H1 (cell line): ENCODE data around the gene TRMT61A. TPM values are rescaled to one million over a fixed set of nuclear protein-coding genes. Genes with fewer than 3 reads are reported as not detected.

ENCODE experiments used
- CTCF ChIA-PET: fragments of 300-600 bp; sonication (Branson Sonifier 250); formaldehyde crosslinking; loops from one replicate; lab custom pipeline; 2021; ENCODE audit not compliant: partially characterized antibody; lab: Charles Lee
- POLR2A ChIA-PET: fragments of 300-600 bp; sonication (Branson Sonifier 250); formaldehyde crosslinking; loops from one replicate; lab custom pipeline; 2021; ENCODE audit warnings: inconsistent platforms; ENCODE audit not compliant: partially characterized antibody; lab: Charles Lee
- DNase-seq, 2 experiments: peaks; one replicate each; pipeline versions ENCODE4 v3.0.0 to v3.0.0-alpha.2; 2010 to 2022; ENCODE audit warnings: low spot score in 2 of 2, low read depth in 1 of 2, mixed read lengths in 1 of 2
- FAIRE-seq: peaks from 2 replicates; lab custom pipeline; 2011; peaks lifted over from hg19 to GRCh38; lab: Jason Lieb, UNC
- H2AFZ ChIP-seq: 2 replicates; pipeline ENCODE4 v1.8.1; 2012; ENCODE audit warnings: low read length, inconsistent platforms
- H2AK5ac ChIP-seq: 2 replicates; pipeline ENCODE4 v1.6.1; 2013; ENCODE audit warnings: low read depth, low read length
- H2BK120ac ChIP-seq: replicated peaks from 2 replicates; pipeline ENCODE3; 2013; ENCODE audit warnings: low read depth, low read length, inconsistent platforms
- H2BK12ac ChIP-seq: 2 replicates; pipeline ENCODE4 v1.6.1; 2013; ENCODE audit warnings: low read depth, low read length
- H2BK15ac ChIP-seq: 2 replicates; pipeline ENCODE4 v1.6.1; 2013; ENCODE audit warnings: low read length
- H2BK20ac ChIP-seq: 2 replicates; pipeline ENCODE4 v1.6.1; 2013; ENCODE audit warnings: low read length
- H2BK5ac ChIP-seq: 2 replicates; pipeline ENCODE4 v1.6.1; 2013; ENCODE audit warnings: low read depth, low read length
- H3K14ac ChIP-seq: 2 replicates; pipeline ENCODE4 v1.6.1; 2013; ENCODE audit warnings: inconsistent platforms; ENCODE audit not compliant: insufficient read length
- H3K18ac ChIP-seq: 2 replicates; pipeline ENCODE4 v1.6.1; 2013; ENCODE audit warnings: low read length; ENCODE audit errors: extremely low read depth
- H3K23ac ChIP-seq: 2 replicates; pipeline ENCODE4 v1.6.1; 2013; ENCODE audit warnings: inconsistent platforms; ENCODE audit not compliant: insufficient read length
- H3K23me2 ChIP-seq: 2 replicates; pipeline ENCODE4 v1.6.1; 2013; ENCODE audit warnings: low read depth, low read length
- H3K27ac ChIP-seq: 2 replicates; pipeline ENCODE4 v1.6.1; 2011; ENCODE audit warnings: low read depth, low read length, inconsistent platforms
- H3K27me3 ChIP-seq, 4 experiments: replicated peaks in 1 of 4; 1 replicate in 1 of 4; 2 replicates in 3 of 4; pipeline versions ENCODE4 v1.6.1 to v1.8.1; 2011 to 2013; ENCODE audit warnings: low read length in 3 of 4, mild to moderate bottlenecking in 3 of 4, inconsistent platforms in 2 of 4, mixed read lengths in 2 of 4, moderate library complexity in 1 of 4; ENCODE audit not compliant: control insufficient read depth in 3 of 4, insufficient read depth in 3 of 4; ENCODE audit errors: extremely low read depth in 1 of 4
- H3K36me3 ChIP-seq, 4 experiments: 2 replicates each; pipeline versions ENCODE4 v1.6.1 to v1.8.1; 2011 to 2013; ENCODE audit warnings: mild to moderate bottlenecking in 4 of 4, low read length in 3 of 4, moderate library complexity in 2 of 4, control low read depth in 1 of 4, inconsistent platforms in 1 of 4; ENCODE audit not compliant: insufficient read depth in 4 of 4, control insufficient read depth in 2 of 4
- H3K4ac ChIP-seq: replicated peaks from 2 replicates; pipeline ENCODE3; 2013; ENCODE audit warnings: low read length, low read depth, mixed read lengths, inconsistent platforms; ENCODE audit not compliant: insufficient read length
- H3K4me1 ChIP-seq, 4 experiments: replicated peaks in 1 of 4; 1 replicate in 1 of 4; 2 replicates in 3 of 4; pipeline versions ENCODE4 v1.6.1 to v1.8.1; 2011 to 2013; ENCODE audit warnings: low read length in 3 of 4, inconsistent platforms in 2 of 4, mixed read lengths in 1 of 4; ENCODE audit not compliant: insufficient read depth in 4 of 4, control insufficient read depth in 3 of 4
- H3K4me2 ChIP-seq, 2 experiments: 2 replicates each; pipeline versions ENCODE4 v1.6.1 to v1.8.1; 2011 to 2013; ENCODE audit warnings: low read depth in 2 of 2, low read length in 2 of 2, control low read depth in 1 of 2, inconsistent platforms in 1 of 2, mild to moderate bottlenecking in 1 of 2; ENCODE audit not compliant: insufficient read depth in 1 of 2
- H3K4me3 ChIP-seq, 4 experiments: fragments of 200-600, 300-600 bp in 1 of 4; sonication (generic), shearing (Covaris generic), sonication (Bioruptor Twin) in 1 of 4; 2 replicates each; pipeline versions ENCODE4 v1.5.1 to v1.8.1; 2011 to 2016; ENCODE audit warnings: low read length in 4 of 4, low read depth in 3 of 4, control low read depth in 2 of 4, inconsistent platforms in 2 of 4, mild to moderate bottlenecking in 2 of 4, mixed read lengths in 1 of 4, moderate library complexity in 1 of 4; ENCODE audit not compliant: insufficient read depth in 2 of 4; ENCODE audit errors: extremely low read depth in 1 of 4
- H3K56ac ChIP-seq: replicated peaks from 2 replicates; pipeline ENCODE3; 2013; ENCODE audit warnings: low read depth, mild to moderate bottlenecking, mixed read lengths, low read length, inconsistent platforms; ENCODE audit not compliant: insufficient read length
- H3K79me1 ChIP-seq: 2 replicates; pipeline ENCODE4 v1.6.1; 2013; ENCODE audit warnings: low read depth, low read length, control low read depth
- H3K79me2 ChIP-seq, 2 experiments: 2 replicates each; pipeline versions ENCODE4 v1.6.1 to v1.8.1; 2012 to 2013; ENCODE audit warnings: low read length in 2 of 2, mild to moderate bottlenecking in 2 of 2, inconsistent platforms in 1 of 2; ENCODE audit not compliant: insufficient read depth in 2 of 2, control insufficient read depth in 1 of 2
- H3K9ac ChIP-seq, 4 experiments: replicated peaks in 1 of 4; 1 replicate in 1 of 4; 2 replicates in 3 of 4; pipeline versions ENCODE4 v1.6.1 to v1.8.1; 2011 to 2013; ENCODE audit warnings: low read depth in 3 of 4, low read length in 3 of 4, control low read depth in 2 of 4, mild to moderate bottlenecking in 2 of 4, moderate library complexity in 2 of 4, inconsistent platforms in 1 of 4; ENCODE audit errors: extremely low read depth in 1 of 4
- H3K9me3 ChIP-seq, 2 experiments: 2 replicates each; pipeline versions ENCODE4 v1.6.1 to v1.8.1; 2012 to 2013; ENCODE audit warnings: mild to moderate bottlenecking in 2 of 2, moderate library complexity in 2 of 2, control low read depth in 1 of 2, inconsistent platforms in 1 of 2, low read depth in 1 of 2, low read length in 1 of 2, mixed read lengths in 1 of 2; ENCODE audit not compliant: insufficient read depth in 2 of 2
- H4K20me1 ChIP-seq, 2 experiments: replicated peaks in 1 of 2; 2 replicates each; pipeline versions ENCODE3 to v1.8.1; 2011 to 2013; ENCODE audit warnings: inconsistent platforms in 2 of 2, low read length in 2 of 2, mild to moderate bottlenecking in 1 of 2; ENCODE audit not compliant: insufficient read depth in 2 of 2, control insufficient read depth in 1 of 2
- H4K5ac ChIP-seq: 2 replicates; pipeline ENCODE4 v1.6.1; 2013; ENCODE audit warnings: low read length, low read depth, mixed read lengths, inconsistent platforms; ENCODE audit not compliant: insufficient read length
- H4K8ac ChIP-seq: 2 replicates; pipeline ENCODE4 v1.8.0; 2013; ENCODE audit warnings: mild to moderate bottlenecking, moderate library complexity, low read length, inconsistent platforms; ENCODE audit not compliant: insufficient read depth; ENCODE audit errors: extremely low read depth
- H4K91ac ChIP-seq: replicated peaks from 2 replicates; pipeline ENCODE3; 2013; ENCODE audit warnings: low read length, mixed read lengths, inconsistent platforms; ENCODE audit not compliant: insufficient read length
- CEBPB ChIP-seq: IDR thresholded peaks from 2 replicates; pipeline ENCODE4 v1.6.1; 2012; ENCODE audit warnings: low read depth, low read length
- CTBP2 ChIP-seq: IDR thresholded peaks from 2 replicates; pipeline ENCODE4 v1.7.0; 2011; ENCODE audit warnings: borderline replicate concordance, mild to moderate bottlenecking, moderate library complexity, mixed read lengths, low read length; ENCODE audit not compliant: insufficient read depth, insufficient read length
- E2F6 ChIP-seq: IDR thresholded peaks from 2 replicates; pipeline ENCODE4 v1.6.1; 2012; ENCODE audit warnings: inconsistent platforms
- HDAC2 ChIP-seq, 2 experiments: fragments of 300-600 bp in 1 of 2; sonication (generic) in 1 of 2; IDR thresholded peaks; 2 replicates each; pipeline ENCODE4 v1.6.1; 2011 to 2012; ENCODE audit warnings: low read depth in 2 of 2, low read length in 2 of 2, mild to moderate bottlenecking in 2 of 2, moderate library complexity in 2 of 2, borderline replicate concordance in 1 of 2, inconsistent platforms in 1 of 2
- SAP30 ChIP-seq: fragments of 300-600 bp; sonication (generic); IDR thresholded peaks from 2 replicates; pipeline ENCODE4 v1.7.1; 2012; ENCODE audit warnings: low read length, moderate library complexity, mild to moderate bottlenecking, inconsistent platforms; ENCODE audit not compliant: insufficient read depth, insufficient replicate concordance
- SP2 ChIP-seq: IDR thresholded peaks from 2 replicates; pipeline ENCODE4 v1.6.1; 2012; ENCODE audit warnings: mild to moderate bottlenecking, low read length, inconsistent platforms
- WGBS, 2 experiments: shearing (Covaris generic) in 1 of 2; methylation state at CpG; one replicate each; pipeline versions ENCODE4 v1.1.6 to v1.1.7; 2013 to 2015; ENCODE audit warnings: low lambda C conversion rate in 2 of 2, mixed read lengths in 2 of 2, inconsistent platforms in 1 of 2, low coverage in 1 of 2, missing lambda C conversion rate in 1 of 2; ENCODE audit not compliant: insufficient replicate concordance in 2 of 2, insufficient coverage in 1 of 2, insufficient read length in 1 of 2; ENCODE audit errors: extremely low coverage in 1 of 2, missing lambda C conversion rate in 1 of 2; 5-methylcytosine and 5-hydroxymethylcytosine counted together
- polyA plus RNA-seq, 7 experiments: library from polyadenylated mRNA; depleted of rRNA in 3 of 7; stranded (reverse) in 5 of 7; unstranded in 2 of 7; fragments of >200 nt in 5 of 7; fragments of 200-250 nt in 2 of 7; gene quantifications; 1 replicate in 5 of 7; 2 replicates in 1 of 7; 4 replicates in 1 of 7; pipeline versions ENCODE4 v1.2.1 to v1.2.3, GENCODE V29; 2011 to 2013; ENCODE audit warnings: missing spikeins in 2 of 7, mixed read lengths in 2 of 7
- total RNA-seq: library from RNA; stranded (reverse); fragmentation: NEBNext Ultra II Directional; extraction: Animal tissue kit (Norgen Biotek cat#: 25700); gene quantifications from 2 replicates; pipeline ENCODE4 v1.2.1, GENCODE V29; 2021
- TF ChIP-seq, protein P1 (sequence below): IDR thresholded peaks from 2 replicates; pipeline ENCODE4 v1.6.1; 2011; ENCODE audit warnings: low read depth, mild to moderate bottlenecking, low read length; ENCODE audit not compliant: insufficient read depth

Gene TRMT61A
- total and polyA plus RNA-seq, 2 of the 8 experiments (the other 6 are each of a cell fraction or from before 2014, with no cell fraction given), result 15.8 to 19.0 TPM

GRCh38 chr14:103524002-103524935, 4.7 kb upstream of the TRMT61A start:
- Histone ChIP-seq H2BK20ac (peak overlapping the region; percentile 6; the same call in 1 of the 2 replicates), H3K4me3 (peak overlapping the region in 1 of 4 experiments; percentile 5; a peak in 2 of 8 replicates), H2BK15ac (peak overlapping the region; percentile 5; the same call in 1 of the 2 replicates), H4K5ac (no peak overlapping the region), H2AFZ (no peak overlapping the region), H4K91ac (no peak overlapping the region), H3K27ac (no peak overlapping the region), H3K4ac (peak overlapping the region; percentile 27), H3K18ac (no peak overlapping the region), H2AK5ac (no peak overlapping the region), H2BK5ac (no peak overlapping the region), H3K14ac (no peak overlapping the region), H3K9ac (no peak overlapping the region), H3K79me2 (peaks cover 0 to 4% of the 10 kb centered on the region in 2 experiments; a peak in 2 of 4 replicates), H3K36me3 (peaks cover 8 to 21% (median 15%) of the 10 kb centered on the region in 4 experiments; a peak in 7 of 8 replicates), H3K23ac (no peak overlapping the region), H3K79me1 (no peaks in the 10 kb centered on the region; the same call in 1 of the 2 replicates), H3K4me1 (peaks cover 0 to 18% (median 14%) of the 10 kb centered on the region in 4 experiments; a peak in 5 of 7 replicates), H2BK120ac (no peak overlapping the region), H3K9me3 (no peaks in the 10 kb centered on the region), H3K56ac (no peak overlapping the region), H2BK12ac (peak overlapping the region; percentile 35; the same call in 1 of the 2 replicates), H4K20me1 (peaks cover 6 to 17% of the 10 kb centered on the region in 2 experiments), H3K4me2 (peak overlapping the region; percentile 73 to 80; a peak in 2 of 4 replicates), H4K8ac (no peak overlapping the region), H3K27me3 (peaks cover 3 to 23% (median 13%) of the 10 kb centered on the region in 4 experiments), H3K23me2 (peaks cover 17% of the 10 kb centered on the region; the same call in 1 of the 2 replicates)
- DNase-seq (no peak), FAIRE-seq (peak; percentile 32)
- CTCF ChIA-PET, result interaction anchor here (0.9 to 31.3 kb wide), 2 partner anchors 17 to 37 kb away, joined by 3 to 921 read pairs; partner anchors contain the start of gene TRMT61A
- POLR2A ChIA-PET, result interaction anchor here (0.6 to 12.6 kb wide), 7 partner anchors 14 to 447 kb away, joined by 3 to 844 read pairs (median 10); partner anchors contain the start of genes BAG5, COA8 and TRMT61A
- WGBS, 2 experiments, result 78% methylated on average over 12 of the region's 12 CpGs; no CpG with 5 or more reads in 1 of the 2 experiments
- TF ChIP-seq SP2 (no peak), SAP30 (no peak), CEBPB (no peak), HDAC2 (IDR thresholded peaks at IDR 0.05; ENCODE audit: borderline replicate concordance in 1 of 2, low read depth in 2 of 2, low read length in 2 of 2) (0 out of 4 replicates have a peak, but pooled peaks of 1 of the 2 experiments have one; percentile 41), E2F6 (no peak), CTBP2 (no peak)
- TF ChIP-seq, protein P1, sequence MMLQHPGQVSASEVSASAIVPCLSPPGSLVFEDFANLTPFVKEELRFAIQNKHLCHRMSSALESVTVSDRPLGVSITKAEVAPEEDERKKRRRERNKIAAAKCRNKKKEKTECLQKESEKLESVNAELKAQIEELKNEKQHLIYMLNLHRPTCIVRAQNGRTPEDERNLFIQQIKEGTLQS, result no peak
